ENCODE measurements around the gene SNAPC1.

- TF ChIP-seq, protein P1, sequence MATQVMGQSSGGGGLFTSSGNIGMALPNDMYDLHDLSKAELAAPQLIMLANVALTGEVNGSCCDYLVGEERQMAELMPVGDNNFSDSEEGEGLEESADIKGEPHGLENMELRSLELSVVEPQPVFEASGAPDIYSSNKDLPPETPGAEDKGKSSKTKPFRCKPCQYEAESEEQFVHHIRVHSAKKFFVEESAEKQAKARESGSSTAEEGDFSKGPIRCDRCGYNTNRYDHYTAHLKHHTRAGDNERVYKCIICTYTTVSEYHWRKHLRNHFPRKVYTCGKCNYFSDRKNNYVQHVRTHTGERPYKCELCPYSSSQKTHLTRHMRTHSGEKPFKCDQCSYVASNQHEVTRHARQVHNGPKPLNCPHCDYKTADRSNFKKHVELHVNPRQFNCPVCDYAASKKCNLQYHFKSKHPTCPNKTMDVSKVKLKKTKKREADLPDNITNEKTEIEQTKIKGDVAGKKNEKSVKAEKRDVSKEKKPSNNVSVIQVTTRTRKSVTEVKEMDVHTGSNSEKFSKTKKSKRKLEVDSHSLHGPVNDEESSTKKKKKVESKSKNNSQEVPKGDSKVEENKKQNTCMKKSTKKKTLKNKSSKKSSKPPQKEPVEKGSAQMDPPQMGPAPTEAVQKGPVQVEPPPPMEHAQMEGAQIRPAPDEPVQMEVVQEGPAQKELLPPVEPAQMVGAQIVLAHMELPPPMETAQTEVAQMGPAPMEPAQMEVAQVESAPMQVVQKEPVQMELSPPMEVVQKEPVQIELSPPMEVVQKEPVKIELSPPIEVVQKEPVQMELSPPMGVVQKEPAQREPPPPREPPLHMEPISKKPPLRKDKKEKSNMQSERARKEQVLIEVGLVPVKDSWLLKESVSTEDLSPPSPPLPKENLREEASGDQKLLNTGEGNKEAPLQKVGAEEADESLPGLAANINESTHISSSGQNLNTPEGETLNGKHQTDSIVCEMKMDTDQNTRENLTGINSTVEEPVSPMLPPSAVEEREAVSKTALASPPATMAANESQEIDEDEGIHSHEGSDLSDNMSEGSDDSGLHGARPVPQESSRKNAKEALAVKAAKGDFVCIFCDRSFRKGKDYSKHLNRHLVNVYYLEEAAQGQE (IDR thresholded peaks at IDR 0.05; ENCODE audit: insufficient read depth in 1 of 2, low read depth in 2 of 2, low read length in 1 of 2) = no peak
- TF ChIP-seq CTCF (IDR thresholded peaks at IDR 0.05) = no peak
- TF ChIP-seq SIN3A (IDR thresholded peaks at IDR 0.05; ENCODE audit: borderline replicate concordance, insufficient read depth, low read depth, low read length) = no peak
Measured at GRCh38 chr14:61813096-61813606, 50.9 kb downstream of the SNAPC1 start.
